ENCODE results near the gene CHST9. TPM values are rescaled to one million over a fixed set of nuclear protein-coding genes. Genes with fewer than 3 reads are reported as not detected.

CHST9 gene
- total and polyA plus RNA-seq, 2 experiments from 2014 or later, result 9.8 to 32.7 TPM

GRCh38 chr18:27226556-27227075 lies 41.5 kb upstream of the CHST9 start:
- TF ChIP-seq EZH2phosphoT487 (IDR thresholded peaks at IDR 0.05; ENCODE audit: low read depth, severe bottlenecking, unreplicated experiment), result no peak
- no peak for TF ChIP-seq EZH2 (IDR thresholded peaks at IDR 0.05; ENCODE audit: borderline replicate concordance)
- no peak for TF ChIP-seq CTCF (IDR thresholded peaks at IDR 0.05; ENCODE audit: poor library complexity)
- H3K4me3 ChIP-seq, result no peak overlapping the region
- H2AFZ ChIP-seq, result no peak overlapping the region
- no peaks in the 10 kb centered on the region for H3K4me1 ChIP-seq (ENCODE audit: insufficient read depth)
- no peak for DNase-seq (ENCODE audit: low spot score)
- no peaks in the 10 kb centered on the region for H3K9me2 ChIP-seq (replicated peaks; ENCODE audit: insufficient read depth)
- H3K36me3 ChIP-seq (replicated peaks; ENCODE audit: insufficient read depth, low read depth), result no peaks in the 10 kb centered on the region
- H3K79me2 ChIP-seq, result no peaks in the 10 kb centered on the region
- H3K9me3 ChIP-seq (ENCODE audit: low read depth), result no peaks in the 10 kb centered on the region
- H3K27ac ChIP-seq, result no peak overlapping the region
- H3K4me2 ChIP-seq, result no peak overlapping the region
- 58% methylated on average over 5 of the region's 5 CpGs for WGBS (ENCODE audit: low lambda C conversion rate, missing lambda C conversion rate)
- H4K20me1 ChIP-seq (ENCODE audit: insufficient read depth, poor library complexity, severe bottlenecking), result no peaks in the 10 kb centered on the region
- no peaks in the 10 kb centered on the region for H3K27me3 ChIP-seq

GRCh38 chr18:27225947-27226481 lies 40.9 kb upstream of the CHST9 start:
- Histone ChIP-seq H2AFZ (no peak overlapping the region), H3K36me3 (replicated peaks; ENCODE audit: insufficient read depth, low read depth) (no peaks in the 10 kb centered on the region), H3K9me2 (replicated peaks; ENCODE audit: insufficient read depth) (no peaks in the 10 kb centered on the region), H3K27ac (no peak overlapping the region), H3K9me3 (ENCODE audit: low read depth) (no peaks in the 10 kb centered on the region), H3K27me3 (no peaks in the 10 kb centered on the region), H4K20me1 (ENCODE audit: insufficient read depth, poor library complexity, severe bottlenecking) (no peaks in the 10 kb centered on the region), H3K4me1 (ENCODE audit: insufficient read depth) (no peaks in the 10 kb centered on the region), H3K79me2 (no peaks in the 10 kb centered on the region), H3K4me3 (no peak overlapping the region), H3K4me2 (no peak overlapping the region)
- DNase-seq (ENCODE audit: low spot score), result no peak
- WGBS (ENCODE audit: low lambda C conversion rate, missing lambda C conversion rate), result 90% methylated on average over 7 of the region's 7 CpGs
- TF ChIP-seq EZH2 (IDR thresholded peaks at IDR 0.05; ENCODE audit: borderline replicate concordance), result no peak
- TF ChIP-seq CTCF (IDR thresholded peaks at IDR 0.05; ENCODE audit: poor library complexity), result no peak
- TF ChIP-seq EZH2phosphoT487 (IDR thresholded peaks at IDR 0.05; ENCODE audit: low read depth, severe bottlenecking, unreplicated experiment), result no peak

GRCh38 chr18:27223526-27224291 lies 38.6 kb upstream of the CHST9 start:
- Histone ChIP-seq H3K4me3 (no peak overlapping the region), H3K4me2 (no peak overlapping the region), H3K79me2 (no peaks in the 10 kb centered on the region), H3K9me3 (ENCODE audit: low read depth) (no peaks in the 10 kb centered on the region), H4K20me1 (ENCODE audit: insufficient read depth, poor library complexity, severe bottlenecking) (no peaks in the 10 kb centered on the region), H3K27me3 (no peaks in the 10 kb centered on the region), H3K9me2 (replicated peaks; ENCODE audit: insufficient read depth) (no peaks in the 10 kb centered on the region), H2AFZ (no peak overlapping the region), H3K36me3 (replicated peaks; ENCODE audit: insufficient read depth, low read depth) (no peaks in the 10 kb centered on the region), H3K4me1 (ENCODE audit: insufficient read depth) (no peaks in the 10 kb centered on the region), H3K27ac (no peak overlapping the region)
- TF ChIP-seq EZH2 (IDR thresholded peaks at IDR 0.05; ENCODE audit: borderline replicate concordance) (no peak), CTCF (IDR thresholded peaks at IDR 0.05; ENCODE audit: poor library complexity) (no peak), EZH2phosphoT487 (IDR thresholded peaks at IDR 0.05; ENCODE audit: low read depth, severe bottlenecking, unreplicated experiment) (no peak)
- 26% methylated on average over 4 of the region's 4 CpGs for WGBS (ENCODE audit: low lambda C conversion rate, missing lambda C conversion rate)
- DNase-seq (ENCODE audit: low spot score), result no peak

All from hepatocyte (in vitro differentiated cells).